ENCODE measurements around the gene DNAH14.

The DNAH14 gene

DNA sequence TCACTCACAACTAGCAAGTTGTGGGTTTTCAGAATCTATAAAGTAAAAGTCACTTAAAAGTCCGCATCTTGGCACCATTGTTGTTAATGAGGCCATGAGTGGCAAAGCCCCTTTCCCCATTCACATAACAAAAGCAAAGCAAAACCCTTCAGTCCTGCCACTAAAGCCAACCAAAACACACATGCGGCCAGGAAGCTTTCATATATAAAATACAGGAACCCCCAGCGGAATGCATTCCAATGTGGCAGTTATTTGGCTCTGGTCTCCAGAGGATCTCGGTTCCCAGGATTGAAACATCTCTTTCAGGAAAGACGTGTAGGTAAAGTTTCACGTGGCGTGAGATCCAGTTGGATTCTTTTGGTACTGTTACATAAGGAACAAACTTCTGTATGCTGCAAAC is 500.8 kb downstream of the DNAH14 start:
- DNase-seq (ENCODE audit: low read depth), result no peak

DNA sequence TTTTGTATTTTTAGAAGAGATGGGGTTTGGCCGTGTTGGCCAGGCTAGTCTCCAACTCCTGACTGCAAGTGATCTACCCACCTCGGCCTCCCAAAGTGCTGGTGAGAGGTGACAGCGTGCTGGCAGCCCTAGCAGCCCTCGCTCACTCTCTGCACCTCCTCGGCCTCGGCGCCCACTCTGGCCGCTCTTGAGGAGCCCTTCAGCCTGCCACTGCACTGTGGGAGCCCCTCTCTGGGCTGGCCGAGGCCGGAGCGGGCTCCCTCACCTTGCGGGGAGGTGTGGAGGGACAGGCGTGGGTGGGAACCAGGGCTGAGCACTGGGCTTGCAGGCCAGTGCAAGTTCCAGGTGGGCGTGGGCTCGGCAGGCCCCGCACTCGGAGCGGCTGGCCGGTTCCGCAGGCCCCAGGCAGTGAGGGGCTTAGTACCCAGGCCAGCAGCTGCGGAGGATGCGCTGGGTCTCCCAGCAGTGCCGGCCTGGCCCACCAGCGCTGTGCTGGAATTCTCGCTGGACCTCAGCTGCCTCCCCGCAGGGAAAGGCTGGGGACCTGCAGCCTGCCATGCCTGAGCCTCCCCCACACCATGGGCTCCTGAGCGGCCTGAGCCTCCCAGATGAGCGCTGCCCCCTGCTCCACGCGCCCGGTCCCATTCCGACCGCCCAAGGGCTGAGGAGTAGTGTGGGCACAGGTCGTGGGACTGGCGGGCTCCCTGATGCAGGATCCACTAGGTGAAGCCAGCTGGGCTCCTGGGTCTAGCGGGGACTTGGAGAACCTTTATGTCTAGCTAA is 501.8 kb downstream of the DNAH14 start:
- no peak for DNase-seq (ENCODE audit: low read depth)

DNA sequence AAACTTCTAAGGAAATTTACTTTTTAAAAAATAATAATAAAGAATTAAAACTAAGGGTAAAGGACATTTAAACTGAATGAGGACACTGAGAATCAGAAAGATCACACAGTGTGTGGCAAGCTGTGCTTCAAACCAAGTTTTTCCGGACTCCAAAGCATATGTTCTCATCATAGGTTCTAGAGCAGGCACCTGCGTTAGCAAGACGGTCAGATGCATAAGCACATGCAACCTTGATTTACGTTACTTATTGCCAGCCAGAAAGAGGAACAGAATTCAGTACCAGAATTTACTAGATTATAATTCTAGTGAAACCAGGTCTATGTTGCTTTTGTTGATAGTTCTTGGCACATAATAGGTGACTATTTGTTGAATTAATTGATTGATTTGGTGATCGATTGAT is 504.6 kb downstream of the DNAH14 start:
- no peak for DNase-seq (ENCODE audit: low read depth)

DNA sequence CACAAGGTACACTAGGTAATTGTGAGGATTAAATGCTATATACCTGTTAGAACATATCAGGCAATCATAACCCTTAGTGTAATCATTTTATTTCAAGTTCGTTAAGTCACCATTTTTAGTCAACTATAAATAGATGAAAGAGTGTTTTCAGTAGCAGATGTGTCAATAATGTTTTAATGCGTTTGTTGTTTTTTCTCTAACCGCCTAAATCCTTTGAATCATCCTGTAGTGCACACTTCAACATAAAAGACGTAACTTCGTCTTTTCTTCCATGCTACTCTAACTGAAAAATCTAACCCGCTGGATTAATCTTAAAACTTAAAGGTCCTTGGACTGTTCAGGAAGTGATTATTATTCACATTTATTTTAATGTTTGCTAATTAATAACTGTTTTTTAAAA is 505.6 kb downstream of the DNAH14 start:
- DNase-seq (ENCODE audit: low read depth), result no peak

DNA sequence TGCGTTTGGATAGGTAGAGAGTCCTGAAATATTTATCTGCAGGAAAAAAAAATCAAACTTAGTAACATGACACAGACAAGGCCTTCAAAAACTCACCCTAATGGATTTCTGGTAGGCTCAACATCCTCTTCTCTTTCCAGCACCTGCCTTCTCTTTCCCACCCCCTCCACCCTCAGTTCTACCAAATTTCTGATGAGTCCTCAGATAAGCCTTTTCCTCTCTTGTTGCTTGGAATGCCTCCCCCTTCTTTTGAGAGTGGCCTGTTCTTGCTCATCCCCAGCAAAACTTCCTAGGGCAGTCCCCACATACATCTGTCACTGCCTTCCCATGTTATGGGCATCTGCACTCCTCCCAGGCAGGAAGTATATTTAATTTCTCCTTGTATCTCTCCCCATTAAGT is 506.0 kb downstream of the DNAH14 start:
- no peak for DNase-seq (ENCODE audit: low read depth)

DNA sequence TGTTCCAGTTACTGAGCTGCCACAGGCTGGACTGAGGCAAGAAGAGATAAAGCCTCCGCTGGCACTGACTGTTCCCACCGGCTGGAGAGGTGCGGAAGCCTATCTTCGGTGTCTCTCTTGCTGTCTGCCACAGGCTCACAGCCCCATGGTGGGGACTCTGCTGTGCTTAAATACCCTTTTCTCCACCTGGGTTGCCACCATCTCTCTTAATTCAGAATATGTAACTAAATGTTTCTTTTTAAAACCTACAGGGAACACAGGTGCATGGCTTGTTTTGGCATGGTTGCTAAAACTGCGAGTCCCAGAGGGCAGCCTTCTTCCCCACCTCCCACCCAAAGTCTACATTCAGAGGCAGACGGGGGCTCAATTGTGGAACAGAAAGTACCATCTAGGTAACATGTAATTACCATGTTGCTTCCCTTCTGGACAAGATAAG is 506.5 kb downstream of the DNAH14 start:
- no peak for DNase-seq (ENCODE audit: low read depth)

DNA sequence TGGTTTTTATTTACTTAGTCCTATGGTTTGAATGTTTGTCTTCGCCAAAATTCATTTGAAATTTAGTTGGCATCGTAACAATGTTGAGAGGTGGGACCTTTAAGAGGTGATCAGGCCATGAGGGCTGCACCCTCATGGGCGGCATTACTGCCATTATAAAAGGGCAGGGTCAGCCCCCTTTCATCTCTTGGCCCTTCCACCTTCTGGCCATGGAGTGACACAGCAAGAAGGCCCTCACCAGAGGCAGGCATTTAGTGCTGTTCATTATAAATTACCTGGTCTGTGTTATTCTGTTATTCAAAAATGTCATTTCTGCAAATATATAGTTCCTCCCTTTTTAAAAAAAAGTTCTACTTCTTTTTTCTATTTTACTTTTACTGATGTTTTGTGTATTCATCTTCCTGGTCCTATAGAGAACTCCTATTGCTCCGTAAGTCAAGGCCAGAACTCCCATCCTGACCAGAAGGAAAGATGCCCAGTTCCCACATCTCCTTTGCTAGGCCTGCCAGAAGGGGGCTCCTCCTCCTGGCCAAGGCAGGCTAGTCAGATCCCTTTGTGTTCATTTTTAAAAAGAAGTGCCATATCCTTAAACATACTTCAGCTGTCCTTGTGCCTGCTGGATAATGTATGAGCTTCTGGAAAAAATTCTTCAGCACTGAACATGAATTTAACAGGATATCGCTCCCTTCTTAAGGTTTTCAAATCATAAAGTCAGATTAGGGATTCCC is 508.4 kb downstream of the DNAH14 start:
- no peak for DNase-seq (ENCODE audit: low read depth)

DNA sequence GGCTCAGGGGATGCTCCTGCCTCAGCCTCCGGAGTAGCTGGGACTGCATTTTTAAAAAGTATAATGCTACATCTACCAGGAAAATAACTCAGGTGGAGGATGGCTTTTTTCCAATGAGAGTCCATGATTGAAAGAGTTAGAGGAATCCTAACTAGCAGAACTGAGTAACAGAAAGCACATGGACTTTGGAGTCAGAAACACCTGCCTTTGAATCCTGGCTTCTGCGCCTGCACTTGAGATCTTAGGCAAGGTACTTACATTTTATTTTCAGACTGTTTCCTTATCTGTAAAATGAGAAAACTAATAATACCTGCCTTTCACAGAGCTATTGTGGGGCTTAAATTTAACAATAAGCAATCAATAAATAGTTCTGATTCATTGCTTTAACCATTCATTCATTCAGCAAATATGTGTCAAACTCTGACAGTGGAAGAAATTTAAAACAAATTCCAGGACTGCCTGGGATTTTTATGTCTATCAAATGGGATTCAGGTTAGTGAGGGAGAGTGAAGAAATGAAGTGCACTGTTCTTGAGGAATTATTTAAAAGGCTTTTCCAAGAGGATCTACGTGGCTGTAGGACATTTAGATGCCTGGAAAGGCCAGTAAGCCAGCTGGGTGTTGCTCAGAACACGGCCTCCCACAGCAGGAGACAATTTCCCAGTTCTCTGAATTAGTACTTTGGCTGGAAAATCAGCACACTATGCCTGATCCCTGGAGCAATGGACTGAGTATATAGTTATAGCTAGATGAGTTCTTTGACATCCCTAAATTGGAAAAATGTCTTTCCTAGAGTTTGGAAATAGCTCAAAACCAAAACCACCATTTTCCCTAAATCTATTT is 511.1 kb downstream of the DNAH14 start:
- DNase-seq (ENCODE audit: low read depth), result no peak

DNA sequence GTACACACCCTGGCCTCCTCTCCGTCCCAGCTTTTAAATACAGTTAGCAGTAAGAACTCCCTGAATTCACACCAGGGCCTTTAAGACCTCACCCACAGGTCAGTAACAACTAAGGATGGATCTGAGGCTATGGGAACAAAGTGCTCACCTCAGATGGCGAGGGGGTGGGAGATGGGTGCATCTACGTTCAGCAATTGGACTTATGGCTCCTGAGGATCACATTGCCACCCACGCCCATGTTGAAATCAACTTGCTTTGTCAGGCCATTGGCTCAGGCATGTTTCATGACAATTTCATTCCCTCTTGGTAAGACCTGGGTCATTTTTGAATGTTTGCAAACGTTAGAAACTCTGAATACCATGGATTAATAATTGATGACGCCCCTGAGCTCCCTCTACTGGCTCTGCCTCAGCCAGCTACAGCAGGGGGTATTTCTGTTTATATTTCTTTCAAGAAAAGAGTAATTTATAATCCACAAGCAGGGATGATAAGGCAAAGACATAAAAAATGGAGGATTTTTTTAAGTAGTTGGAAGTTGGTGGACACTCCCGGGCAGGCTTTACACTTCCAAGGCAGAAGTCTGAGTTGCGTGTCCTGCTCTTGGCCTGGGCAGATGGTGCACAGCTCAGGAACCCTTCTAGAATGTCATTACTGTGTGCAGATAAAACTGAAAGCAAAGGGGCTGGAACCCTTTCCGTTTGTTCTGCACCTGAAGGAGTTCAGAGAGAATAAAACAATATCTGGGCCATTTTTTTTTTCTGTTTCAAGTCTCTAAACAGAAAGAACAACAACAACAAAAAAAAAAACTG is 512.0 kb downstream of the DNAH14 start:
- DNase-seq (ENCODE audit: low read depth), result no peak

DNA sequence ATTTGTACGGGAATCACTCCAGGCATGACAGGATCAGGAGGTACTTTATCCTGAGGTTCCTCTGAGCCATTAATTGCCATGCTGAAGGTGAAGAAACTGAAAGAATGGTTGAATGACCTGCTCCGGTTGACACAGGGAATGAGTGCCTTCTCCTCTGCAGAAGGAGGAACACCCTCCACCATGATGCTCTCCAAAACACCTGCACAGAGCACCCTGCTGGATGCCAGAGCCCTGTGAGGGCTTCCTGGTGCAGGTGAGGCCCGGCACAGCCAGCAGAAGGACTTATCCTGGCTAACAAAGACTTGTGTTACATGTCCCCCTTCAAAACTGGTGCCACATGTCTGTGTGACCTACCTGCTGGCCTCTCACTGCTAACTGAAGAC is 512.6 kb downstream of the DNAH14 start:
- DNase-seq (ENCODE audit: low read depth), result no peak

DNA sequence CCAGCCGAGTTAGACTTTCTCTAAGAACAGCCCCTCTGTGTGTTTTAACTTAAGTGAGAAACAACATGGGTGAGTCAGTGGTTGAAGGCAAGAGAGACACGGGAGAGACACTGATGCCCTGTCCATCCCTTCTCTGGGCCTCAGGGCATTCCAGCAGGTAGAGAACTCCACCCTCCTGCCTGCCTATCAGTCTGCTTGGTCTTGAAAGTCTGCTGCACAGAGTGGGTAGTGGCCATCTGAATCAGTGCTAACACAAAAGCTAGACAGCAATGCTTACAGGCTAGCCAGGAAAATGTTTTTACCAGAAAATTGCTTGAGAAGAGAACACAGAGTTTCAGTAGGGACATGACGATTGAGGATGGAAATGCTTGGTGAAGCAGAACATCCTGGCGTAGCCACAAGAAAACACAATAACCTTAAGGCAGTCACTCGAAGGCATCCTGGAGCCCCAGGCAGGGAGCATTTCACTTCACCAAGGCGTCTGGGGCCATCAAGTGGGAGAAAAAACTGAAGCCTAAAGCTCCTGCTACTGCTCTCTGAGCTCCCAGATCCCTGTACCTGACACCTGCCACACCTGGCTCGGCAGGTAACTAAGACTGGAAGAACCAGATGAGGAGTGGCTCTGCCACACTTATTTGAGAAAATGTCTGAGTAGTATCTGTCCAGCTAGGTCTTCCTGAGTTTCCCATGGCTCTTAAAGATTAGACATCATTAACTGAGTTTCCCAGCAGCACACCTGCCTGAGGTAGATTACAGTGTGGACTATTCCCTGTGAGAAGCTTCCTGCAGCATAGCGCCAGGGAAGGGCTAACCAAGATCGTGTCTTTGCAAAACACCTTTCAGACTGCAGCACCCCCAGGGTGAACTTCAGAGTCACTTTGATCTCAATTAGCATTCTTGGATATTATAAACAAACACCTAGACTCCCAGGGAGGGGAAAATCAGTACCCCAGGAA is 516.4 kb downstream of the DNAH14 start:
- no peak for DNase-seq (ENCODE audit: low read depth)

DNA sequence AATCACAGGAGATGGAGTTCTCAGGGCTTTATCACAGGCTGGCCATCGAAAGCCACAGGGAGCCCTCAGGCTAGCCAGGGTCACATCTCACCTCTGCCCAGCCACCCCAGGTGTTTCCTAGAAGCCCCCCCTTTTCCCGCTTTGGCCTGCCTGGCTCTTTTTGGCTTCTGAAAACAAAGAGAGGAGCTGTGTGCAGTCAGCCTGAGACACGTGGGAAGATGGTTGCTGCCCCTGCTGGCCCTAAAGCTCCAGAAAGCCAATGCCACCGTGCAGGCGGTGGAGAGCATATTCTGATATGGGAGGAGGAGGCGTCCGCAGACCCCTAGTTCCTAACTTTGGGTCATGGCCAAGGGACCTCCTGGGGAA is 517.1 kb downstream of the DNAH14 start:
- DNase-seq (ENCODE audit: low read depth), result no peak

DNA sequence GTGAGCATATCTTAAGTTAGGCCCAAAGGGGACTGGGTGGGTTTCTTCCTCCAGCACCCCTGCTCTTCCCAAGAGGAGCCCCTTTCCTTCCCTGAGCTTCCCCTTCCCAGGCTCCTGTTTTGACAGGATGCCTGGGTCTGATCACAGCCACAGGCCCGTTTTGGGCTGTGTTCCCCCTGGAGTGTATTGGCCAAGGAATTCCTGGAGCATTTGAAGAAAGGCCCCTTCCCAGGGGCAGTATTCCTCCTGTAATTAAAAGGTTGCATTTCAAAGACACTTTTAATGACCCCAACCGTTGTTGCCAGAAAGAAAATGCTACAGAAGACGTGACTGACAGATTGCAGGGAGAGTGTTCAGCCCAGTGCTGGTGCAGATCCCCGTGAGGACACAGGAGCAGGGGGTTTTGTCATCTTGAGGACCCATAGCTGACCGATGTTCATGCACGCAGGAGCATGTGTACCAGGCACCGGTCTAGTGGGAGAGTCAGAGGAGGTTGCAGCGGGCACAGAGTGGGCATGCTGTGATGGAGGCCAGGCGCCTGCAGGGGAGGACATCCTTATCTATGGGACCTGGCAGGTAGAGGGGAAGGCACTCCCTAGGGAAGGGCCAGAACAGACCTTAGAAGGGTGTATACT is 517.6 kb downstream of the DNAH14 start:
- no peak for DNase-seq (ENCODE audit: low read depth)

DNA sequence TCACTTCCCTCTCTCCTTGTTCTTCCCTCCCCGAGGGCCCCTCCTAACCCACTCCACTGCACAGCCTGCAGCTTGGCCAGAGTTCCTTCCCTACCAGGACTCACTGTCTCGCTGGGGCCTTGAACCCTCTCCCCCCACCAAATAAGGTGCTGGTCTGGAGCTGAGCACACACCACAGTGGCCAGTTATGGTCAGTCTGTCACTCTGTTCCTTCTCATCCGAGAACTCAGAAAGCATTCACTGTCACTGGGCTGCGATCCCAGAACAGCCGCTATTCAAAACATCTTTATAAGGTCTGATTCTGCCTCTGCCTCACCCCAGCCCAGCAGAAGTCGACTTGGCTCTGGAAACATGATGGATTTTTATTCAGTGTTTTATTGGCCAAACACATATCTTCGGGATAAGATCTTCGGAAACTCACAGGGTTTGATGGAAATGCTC is 518.2 kb downstream of the DNAH14 start:
- DNase-seq (ENCODE audit: low read depth), result no peak

DNA sequence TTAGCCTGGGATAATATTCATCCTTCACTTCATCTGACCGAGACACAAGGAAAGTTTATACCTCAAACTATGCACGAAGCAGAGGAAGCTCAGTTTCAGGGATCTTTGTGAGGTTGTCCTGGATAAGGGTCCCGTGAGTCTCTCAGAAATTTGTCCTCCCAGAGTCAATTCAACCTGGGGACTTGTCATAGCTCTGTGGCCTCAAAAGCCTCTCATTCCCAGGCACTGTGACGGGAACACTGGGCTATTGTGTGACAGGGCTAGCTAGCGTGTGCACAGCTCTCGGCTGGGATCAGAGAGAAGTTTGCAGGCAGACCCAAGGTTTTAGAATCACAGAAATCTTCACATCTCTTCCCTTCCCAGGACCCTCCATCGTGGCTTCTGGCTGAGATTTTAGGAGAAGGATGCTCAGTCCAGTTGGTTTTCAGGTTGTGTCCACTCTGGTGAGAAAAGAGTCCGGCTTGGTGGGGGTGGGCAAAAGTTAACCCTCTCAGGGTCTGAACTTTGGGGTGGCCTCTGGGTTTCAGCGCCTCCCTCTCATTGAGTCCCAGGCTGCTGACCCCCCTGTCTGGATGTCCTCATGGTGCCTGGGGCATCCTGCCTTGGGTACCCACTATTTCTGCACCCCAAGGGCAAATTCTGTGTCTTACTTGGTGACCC is 518.8 kb downstream of the DNAH14 start:
- DNase-seq (ENCODE audit: low read depth), result no peak

Measured in activated gamma-delta T cell treated with anti-CD3 and anti-CD28 coated beads, Interleukin-2, amount 50 U/mL, for 16 hours (primary cell).